WTC11 (cell line): ENCODE measurements around the gene ARMC8. TPM values are rescaled to one million over a fixed set of nuclear protein-coding genes. Genes with fewer than 3 reads are reported as not detected.

ENCODE experiments used
- ATAC-seq: fragments of 200-7000 bp; cut with Tn5 transposase; 2 replicates; pipeline ENCODE4 v1.10.0; 2021; ENCODE audit warnings: mild to moderate bottlenecking, moderate library complexity
- CTCF ChIA-PET: fragments of 300-600 bp; sonication (Branson Sonifier 250); formaldehyde crosslinking; loops from one replicate; lab custom pipeline; 2021; ENCODE audit warnings: antibody characterized with exemption; lab: Charles Lee
- POLR2A ChIA-PET: fragments of 350-600 bp; sonication (Branson Sonifier 250); formaldehyde crosslinking; loops from one replicate; lab custom pipeline; 2021; ENCODE audit warnings: antibody characterized with exemption; lab: Charles Lee
- DNase-seq: peaks from one replicate; pipeline ENCODE4 v3.0.0; 2021; ENCODE audit warnings: low spot score
- H3K27ac Mint-ChIP-seq: 2 replicates; pipeline ENCODE4 v1.8.0; 2021; ENCODE audit warnings: mixed read lengths
- H3K27me3 Mint-ChIP-seq: 2 replicates; pipeline ENCODE4 v1.8.0; 2021; ENCODE audit warnings: low read depth, mild to moderate bottlenecking, moderate library complexity, mixed read lengths
- H3K36me3 Mint-ChIP-seq: 2 replicates; pipeline ENCODE4 v1.8.0; 2021; ENCODE audit warnings: mixed read lengths
- H3K4me1 Mint-ChIP-seq: 2 replicates; pipeline ENCODE4 v1.8.0; 2022; ENCODE audit warnings: mixed read lengths
- H3K4me3 Mint-ChIP-seq: 2 replicates; pipeline ENCODE4 v1.8.0; 2021; ENCODE audit warnings: mild to moderate bottlenecking, moderate library complexity, mixed read lengths
- H3K9me3 Mint-ChIP-seq: 2 replicates; pipeline ENCODE4 v1.8.0; 2021; ENCODE audit warnings: mixed read lengths
- AR ChIP-seq: fragments of 250-450 bp; sonication (Bioruptor Pico); IDR thresholded peaks from 2 replicates; pipeline ENCODE4 v1.9.0; 2021; ENCODE audit warnings: mild to moderate bottlenecking
- CREM ChIP-seq: sonication (generic); formaldehyde crosslinking; IDR thresholded peaks from 2 replicates; pipeline ENCODE4 v1.8.1; 2022; ENCODE audit warnings: mild to moderate bottlenecking, missing genetic modification reagents, moderate library complexity
- ERG ChIP-seq: fragments of 250-450 bp; sonication (Bioruptor Pico); IDR thresholded peaks from 2 replicates; pipeline ENCODE4 v1.8.0; 2021; ENCODE audit warnings: mild to moderate bottlenecking
- ESRRA ChIP-seq: sonication (generic); formaldehyde crosslinking; IDR thresholded peaks from 2 replicates; pipeline ENCODE4 v1.8.1; 2022; ENCODE audit warnings: mild to moderate bottlenecking, missing genetic modification reagents, borderline replicate concordance
- FOXJ3 ChIP-seq: sonication (generic); formaldehyde crosslinking; IDR thresholded peaks from 2 replicates; pipeline ENCODE4 v1.9.0; 2021; ENCODE audit warnings: missing genetic modification reagents, mild to moderate bottlenecking, borderline replicate concordance
- FOXK1 ChIP-seq: sonication (generic); formaldehyde crosslinking; IDR thresholded peaks from 2 replicates; pipeline ENCODE4 v1.8.0; 2022; ENCODE audit warnings: mild to moderate bottlenecking, moderate library complexity, missing genetic modification reagents
- FOXP1 ChIP-seq: sonication (generic); formaldehyde crosslinking; IDR thresholded peaks from 2 replicates; pipeline ENCODE4 v1.8.0; 2022; ENCODE audit warnings: missing genetic modification reagents, mild to moderate bottlenecking, moderate library complexity, borderline replicate concordance
- GTF2I ChIP-seq: fragments of 250-450 bp; sonication (Bioruptor Pico); conservative IDR thresholded peaks from 2 replicates; pipeline ENCODE4 v1.4.0; 2021; ENCODE audit warnings: mild to moderate bottlenecking
- IRF1 ChIP-seq: sonication (generic); formaldehyde crosslinking; IDR thresholded peaks from 2 replicates; pipeline ENCODE4 v1.8.0; 2023; ENCODE audit warnings: missing genetic modification reagents
- JAZF1 ChIP-seq: fragments of 250-450 bp; sonication (Bioruptor Pico); IDR thresholded peaks from 2 replicates; pipeline ENCODE4 v1.9.0; 2021; ENCODE audit warnings: moderate library complexity, mild to moderate bottlenecking, inconsistent platforms
- JUN ChIP-seq: sonication (generic); formaldehyde crosslinking; IDR thresholded peaks from 2 replicates; pipeline ENCODE4 v1.8.0; 2023; ENCODE audit warnings: mild to moderate bottlenecking, missing genetic modification reagents
- NR1H2 ChIP-seq: sonication (generic); formaldehyde crosslinking; IDR thresholded peaks from 2 replicates; pipeline ENCODE4 v1.9.0; 2021; ENCODE audit warnings: mild to moderate bottlenecking, moderate library complexity, missing genetic modification reagents
- TEAD1 ChIP-seq: sonication (generic); formaldehyde crosslinking; IDR thresholded peaks from 2 replicates; pipeline ENCODE4 v1.8.0; 2022; ENCODE audit warnings: mild to moderate bottlenecking, missing genetic modification reagents
- USF1 ChIP-seq: sonication (generic); formaldehyde crosslinking; IDR thresholded peaks from 2 replicates; pipeline ENCODE4 v1.8.0; 2022; ENCODE audit warnings: mild to moderate bottlenecking, missing genetic modification reagents
- ZBTB43 ChIP-seq: sonication (generic); formaldehyde crosslinking; IDR thresholded peaks from 2 replicates; pipeline ENCODE4 v1.8.1; 2023; ENCODE audit warnings: mild to moderate bottlenecking, missing genetic modification reagents
- ZMAT4 ChIP-seq: fragments of 250-450 bp; sonication (Bioruptor Pico); IDR thresholded peaks from 2 replicates; pipeline ENCODE4 v1.9.0; 2021; ENCODE audit warnings: mild to moderate bottlenecking
- ZNF121 ChIP-seq: sonication (generic); formaldehyde crosslinking; IDR thresholded peaks from 2 replicates; pipeline ENCODE4 v1.8.0; 2023; ENCODE audit warnings: missing genetic modification reagents
- ZNF219 ChIP-seq: sonication (generic); formaldehyde crosslinking; IDR thresholded peaks from 2 replicates; pipeline ENCODE4 v1.8.0; 2023; ENCODE audit warnings: missing genetic modification reagents, mild to moderate bottlenecking, borderline replicate concordance
- ZNF281 ChIP-seq: sonication (generic); formaldehyde crosslinking; IDR thresholded peaks from 2 replicates; pipeline ENCODE4 v1.8.0; 2023; ENCODE audit warnings: mild to moderate bottlenecking, missing genetic modification reagents
- ZNF396 ChIP-seq: fragments of 250-450 bp; sonication (Bioruptor Pico); IDR thresholded peaks from 2 replicates; pipeline ENCODE4 v1.8.0; 2021; ENCODE audit warnings: mild to moderate bottlenecking, moderate library complexity, borderline replicate concordance
- ZNF423 ChIP-seq: fragments of 250-450 bp; sonication (Bioruptor Pico); IDR thresholded peaks from 2 replicates; pipeline ENCODE4 v2.1.2; 2022; ENCODE audit warnings: mild to moderate bottlenecking, moderate library complexity
- ZNF671 ChIP-seq: fragments of 250-450 bp; sonication (Bioruptor Pico); IDR thresholded peaks from 2 replicates; pipeline ENCODE4 v1.8.0; 2021; ENCODE audit warnings: mild to moderate bottlenecking
- total RNA-seq: library from RNA; stranded (reverse); gene quantifications from 3 replicates; pipeline ENCODE4 v1.2.3, GENCODE V29; 2021

ARMC8 gene
- total RNA-seq, 1 experiment from 2014 or later: 44.9 TPM

GRCh38 chr3:138241676-138242075, 54.6 kb downstream of the ARMC8 start (continued):
- no peak for TF ChIP-seq USF1

- Mint-ChIP-seq H3K36me3 (peaks cover 33% of the 10 kb centered on the region), H3K4me3 (no peak overlapping the region), H3K4me1 (no peaks in the 10 kb centered on the region), H3K9me3 (no peaks in the 10 kb centered on the region), H3K27me3 (no peaks in the 10 kb centered on the region), H3K27ac (no peak overlapping the region)
- no peak for TF ChIP-seq ZMAT4 (CRISPR knock-in tag)
- no peak for TF ChIP-seq ZBTB43 (CRISPR knock-in tag)
- no peak for TF ChIP-seq ZNF121 (CRISPR knock-in tag)
- TF ChIP-seq ZNF396 (CRISPR knock-in tag): no peak
- no peak for TF ChIP-seq FOXP1 (CRISPR knock-in tag)
- TF ChIP-seq JUN (CRISPR knock-in tag): no peak
- TF ChIP-seq GTF2I (CRISPR knock-in tag): no peak
- no peak for TF ChIP-seq ZNF281 (CRISPR knock-in tag)
- no peak for TF ChIP-seq ZNF219
- no peak for TF ChIP-seq TEAD1 (CRISPR knock-in tag)
- TF ChIP-seq IRF1 (CRISPR knock-in tag): no peak
- TF ChIP-seq JAZF1 (CRISPR knock-in tag): no peak
- TF ChIP-seq FOXK1 (CRISPR knock-in tag): no peak
- ATAC-seq (no peak), DNase-seq (no peak)
- ChIA-PET CTCF (no interaction called here), POLR2A (no interaction called here)
Observed at GRCh38 chr3:138242466-138242865, 55.4 kb downstream of the ARMC8 start.

- DNase-seq: no peak
- Mint-ChIP-seq H3K27ac (no peak overlapping the region), H3K4me1 (no peaks in the 10 kb centered on the region), H3K4me3 (no peak overlapping the region), H3K9me3 (no peaks in the 10 kb centered on the region), H3K36me3 (peaks cover 40% of the 10 kb centered on the region), H3K27me3 (no peaks in the 10 kb centered on the region)
- TF ChIP-seq TEAD1 (CRISPR knock-in tag) (no peak), AR (CRISPR knock-in tag) (no peak), ZNF423 (no peak), ESRRA (CRISPR knock-in tag) (no peak), ZNF671 (CRISPR knock-in tag) (no peak), FOXJ3 (CRISPR knock-in tag) (no peak), ERG (no peak), NR1H2 (CRISPR knock-in tag) (no peak), CREM (CRISPR knock-in tag) (no peak), ZNF121 (CRISPR knock-in tag) (no peak)
- CTCF ChIA-PET: no interaction called here
- ATAC-seq: no peak
- POLR2A ChIA-PET: no interaction called here
Observed at GRCh38 chr3:138245026-138245425, 57.9 kb downstream of the ARMC8 start.
